IMR-90 (cell line): ENCODE data around the gene EFNA5.

Source experiments
- CEBPB ChIP-seq: IDR thresholded peaks from 2 replicates; pipeline ENCODE4 v1.6.1; 2012; ENCODE audit warnings: low read depth, low read length, improper control_type of control experiment
- CTCF ChIP-seq: conservative IDR thresholded peaks from 2 replicates; pipeline ENCODE4 v1.5.1; 2012; ENCODE audit warnings: mild to moderate bottlenecking, low read depth, low read length, improper control_type of control experiment
- FOS ChIP-seq: fragments of 150-350 bp; IDR thresholded peaks from 2 replicates; pipeline ENCODE4 v1.6.1; 2016; ENCODE audit warnings: low read depth, low read length
- MAZ ChIP-seq: IDR thresholded peaks from 2 replicates; pipeline ENCODE4 v1.6.1; 2012; ENCODE audit warnings: low read depth, mild to moderate bottlenecking, low read length, improper control_type of control experiment, moderate library complexity, borderline replicate concordance
- POLR2A ChIP-seq: IDR thresholded peaks from 2 replicates; pipeline ENCODE4 v1.6.1; 2012; ENCODE audit warnings: mild to moderate bottlenecking, low read depth, low read length
- RAD21 ChIP-seq: IDR thresholded peaks from 2 replicates; pipeline ENCODE4 v1.6.1; 2012; ENCODE audit warnings: low read length, improper control_type of control experiment
- RFX5 ChIP-seq: IDR thresholded peaks from 2 replicates; pipeline ENCODE4 v1.8.0; 2012; ENCODE audit warnings: low read depth, mild to moderate bottlenecking, low read length, moderate library complexity
- USF2 ChIP-seq: fragments of 150-350 bp; IDR thresholded peaks from 2 replicates; pipeline ENCODE4 v1.6.1; 2017; ENCODE audit warnings: mild to moderate bottlenecking, antibody characterized with exemption, low read length, low read depth
- TF ChIP-seq, protein P1 (sequence below): fragments of 150-350 bp; IDR thresholded peaks from 2 replicates; pipeline ENCODE4 v1.6.1; 2016; ENCODE audit warnings: low read depth, mild to moderate bottlenecking, low read length, moderate library complexity, borderline replicate concordance

- TF ChIP-seq CTCF (no peak), POLR2A (no peak), USF2 (no peak), FOS (no peak), CEBPB (no peak), RFX5 (no peak), RAD21 (no peak), MAZ (no peak)
- TF ChIP-seq, protein P1, sequence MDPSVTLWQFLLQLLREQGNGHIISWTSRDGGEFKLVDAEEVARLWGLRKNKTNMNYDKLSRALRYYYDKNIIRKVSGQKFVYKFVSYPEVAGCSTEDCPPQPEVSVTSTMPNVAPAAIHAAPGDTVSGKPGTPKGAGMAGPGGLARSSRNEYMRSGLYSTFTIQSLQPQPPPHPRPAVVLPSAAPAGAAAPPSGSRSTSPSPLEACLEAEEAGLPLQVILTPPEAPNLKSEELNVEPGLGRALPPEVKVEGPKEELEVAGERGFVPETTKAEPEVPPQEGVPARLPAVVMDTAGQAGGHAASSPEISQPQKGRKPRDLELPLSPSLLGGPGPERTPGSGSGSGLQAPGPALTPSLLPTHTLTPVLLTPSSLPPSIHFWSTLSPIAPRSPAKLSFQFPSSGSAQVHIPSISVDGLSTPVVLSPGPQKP: no peak
Measured at GRCh38 chr5:107330903-107331302, 339.8 kb downstream of the EFNA5 start.
